Measurements from ENCODE around the gene PGBD1.

- TF ChIP-seq CTCF (IDR thresholded peaks at IDR 0.05; ENCODE audit: insufficient read depth, low read depth, low read length) (no peak), EZH2 (IDR thresholded peaks at IDR 0.05; ENCODE audit: insufficient read depth, low read length) (no peak)
These were observed 65.7 kb downstream of the PGBD1 start for GRCh38 chr6:28347119-28347518.
